Measurements from ENCODE around the gene OR10A6. TPM values are rescaled to one million over a fixed set of nuclear protein-coding genes. Genes with fewer than 3 reads are reported as not detected.

Gene OR10A6
- total RNA-seq, 1 donor: under 0.01 TPM

GRCh38 chr11:7971846-7972245, 40.8 kb upstream of the OR10A6 start:
- H3K27ac ChIP-seq (ENCODE audit: low read depth, low read length): peak overlapping the region; percentile 83
- no peaks in the 10 kb centered on the region for H3K9me3 ChIP-seq (ENCODE audit: low read depth, low read length)
- no peaks in the 10 kb centered on the region for H3K36me3 ChIP-seq (ENCODE audit: insufficient read depth, low read length)
- no peaks in the 10 kb centered on the region for H4K20me1 ChIP-seq (ENCODE audit: insufficient read depth, low read length)
- H3K4me2 ChIP-seq (ENCODE audit: insufficient read depth, low read length): no peak overlapping the region
- no peaks in the 10 kb centered on the region for H3K27me3 ChIP-seq (ENCODE audit: insufficient read depth, low read length)
- no peak overlapping the region for H2AFZ ChIP-seq (ENCODE audit: low read length)
- peak; percentile 26 for DNase-seq (ENCODE audit: insufficient read length, low spot score, missing footprints)
- no peak for TF ChIP-seq CTCF (IDR thresholded peaks at IDR 0.05; ENCODE audit: extremely low read depth, low read depth, low read length)
- H3K79me2 ChIP-seq (ENCODE audit: insufficient read depth, low read length): no peaks in the 10 kb centered on the region
- no peak overlapping the region for H3K4me3 ChIP-seq (ENCODE audit: insufficient read depth, low read length)
- H3K4me1 ChIP-seq (ENCODE audit: insufficient read depth, low read length): peaks cover 52% of the 10 kb centered on the region

DNA sequence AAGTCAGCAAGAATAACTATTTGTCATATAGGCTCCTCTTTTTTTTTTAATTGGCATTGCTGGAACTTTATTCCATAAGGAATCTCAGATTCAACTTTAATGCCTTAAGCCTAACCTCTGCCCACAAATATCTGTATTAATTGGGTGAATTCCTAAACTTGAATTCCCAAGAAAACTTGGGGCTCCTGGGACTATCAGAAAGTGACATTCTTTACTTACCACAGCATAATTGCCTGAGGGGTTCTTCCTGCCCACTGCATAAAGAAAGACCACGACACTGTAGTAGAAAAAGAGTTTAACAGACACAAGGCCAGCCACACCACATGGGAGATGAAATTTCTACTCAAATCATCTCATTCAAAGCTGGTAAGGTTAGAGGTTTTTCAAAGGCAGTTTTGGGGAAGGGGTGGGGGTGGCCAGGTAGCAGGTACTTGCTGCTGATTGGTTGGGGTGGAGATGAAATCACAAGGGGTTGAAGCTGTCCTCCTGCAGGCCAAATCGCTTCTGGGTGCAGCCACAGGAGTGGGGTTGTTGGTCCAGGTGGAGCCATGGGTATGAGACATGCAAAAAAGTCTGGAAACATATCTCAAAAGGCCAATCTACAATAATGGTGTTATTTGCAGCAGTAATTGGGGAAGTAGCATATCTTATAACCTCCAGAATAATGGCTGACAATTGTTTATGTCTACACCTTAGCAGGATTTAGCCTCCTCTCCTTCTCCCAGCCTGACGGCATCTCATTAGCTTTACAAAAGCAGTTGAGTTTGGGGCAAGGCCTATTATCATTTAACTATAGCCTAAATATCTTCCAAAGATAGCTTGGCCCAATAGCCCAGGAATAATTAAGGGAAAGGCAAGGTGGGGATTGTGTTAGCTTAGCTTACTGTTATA, 38.9 kb upstream of the OR10A6 start:
- H2AFZ ChIP-seq (ENCODE audit: low read length): no peak overlapping the region
- H3K27me3 ChIP-seq (ENCODE audit: insufficient read depth, low read length): no peaks in the 10 kb centered on the region
- no peak for TF ChIP-seq CTCF (IDR thresholded peaks at IDR 0.05; ENCODE audit: extremely low read depth, low read depth, low read length)
- no peaks in the 10 kb centered on the region for H3K36me3 ChIP-seq (ENCODE audit: insufficient read depth, low read length)
- peak overlapping the region; percentile 97 for H3K27ac ChIP-seq (ENCODE audit: low read depth, low read length)
- H3K9me3 ChIP-seq (ENCODE audit: low read depth, low read length): no peaks in the 10 kb centered on the region
- H3K4me2 ChIP-seq (ENCODE audit: insufficient read depth, low read length): no peak overlapping the region
- H3K79me2 ChIP-seq (ENCODE audit: insufficient read depth, low read length): no peaks in the 10 kb centered on the region
- H4K20me1 ChIP-seq (ENCODE audit: insufficient read depth, low read length): no peaks in the 10 kb centered on the region
- DNase-seq (ENCODE audit: insufficient read length, low spot score, missing footprints): no peak
- H3K4me1 ChIP-seq (ENCODE audit: insufficient read depth, low read length): peaks cover 65% of the 10 kb centered on the region
- no peak overlapping the region for H3K4me3 ChIP-seq (ENCODE audit: insufficient read depth, low read length)

DNA sequence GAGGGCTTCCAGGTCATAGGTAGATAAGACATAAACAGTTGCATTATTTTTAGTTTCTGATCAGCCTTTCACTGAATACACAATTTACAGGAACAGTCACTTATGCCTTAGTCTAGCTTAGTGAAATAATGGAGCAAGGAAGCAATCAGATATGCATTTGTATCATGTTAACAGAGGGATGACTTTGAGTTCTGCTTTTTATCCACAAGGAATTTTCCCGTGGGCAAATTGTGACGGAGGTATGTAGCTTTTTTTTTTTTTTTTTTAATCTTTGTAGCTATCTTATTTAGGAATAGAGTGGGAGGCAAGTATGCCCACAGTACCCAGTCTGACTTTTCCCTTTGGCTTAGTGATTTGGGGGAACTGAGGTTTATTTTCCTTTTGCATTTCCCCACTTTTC, 37.6 kb upstream of the OR10A6 start:
- Histone ChIP-seq H3K4me1 (ENCODE audit: insufficient read depth, low read length) (peaks cover 75% of the 10 kb centered on the region), H3K4me2 (ENCODE audit: insufficient read depth, low read length) (peak overlapping the region; percentile 8), H3K79me2 (ENCODE audit: insufficient read depth, low read length) (no peaks in the 10 kb centered on the region), H3K36me3 (ENCODE audit: insufficient read depth, low read length) (no peaks in the 10 kb centered on the region), H3K9me3 (ENCODE audit: low read depth, low read length) (no peaks in the 10 kb centered on the region), H3K4me3 (ENCODE audit: insufficient read depth, low read length) (no peak overlapping the region), H2AFZ (ENCODE audit: low read length) (no peak overlapping the region), H3K27me3 (ENCODE audit: insufficient read depth, low read length) (no peaks in the 10 kb centered on the region), H4K20me1 (ENCODE audit: insufficient read depth, low read length) (no peaks in the 10 kb centered on the region), H3K27ac (ENCODE audit: low read depth, low read length) (peak overlapping the region; percentile 97)
- DNase-seq (ENCODE audit: insufficient read length, low spot score, missing footprints): no peak
- TF ChIP-seq CTCF (IDR thresholded peaks at IDR 0.05; ENCODE audit: extremely low read depth, low read depth, low read length): no peak

DNA sequence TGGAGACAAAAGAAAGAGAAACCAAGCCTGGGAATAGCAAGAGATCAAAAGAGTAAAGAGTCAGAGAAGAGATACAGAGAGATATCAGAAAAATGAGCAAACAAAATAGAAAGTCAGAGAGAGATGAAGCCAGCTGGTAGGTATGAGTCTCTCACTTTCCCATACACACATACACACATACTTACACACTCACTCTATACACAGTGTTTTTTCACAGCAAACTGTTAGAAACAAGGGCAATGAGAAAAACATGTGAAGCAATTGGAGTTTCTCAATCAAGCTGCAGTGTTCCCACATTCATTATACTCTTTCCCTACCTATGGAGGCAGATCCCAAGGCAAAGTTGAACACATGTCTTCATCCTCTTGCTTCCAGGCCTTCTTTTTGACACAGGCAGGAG, 36.8 kb upstream of the OR10A6 start:
- H3K79me2 ChIP-seq (ENCODE audit: insufficient read depth, low read length): no peaks in the 10 kb centered on the region
- no peaks in the 10 kb centered on the region for H4K20me1 ChIP-seq (ENCODE audit: insufficient read depth, low read length)
- peak overlapping the region; percentile 73 for H2AFZ ChIP-seq (ENCODE audit: low read length)
- peak overlapping the region; percentile 97 for H3K27ac ChIP-seq (ENCODE audit: low read depth, low read length)
- no peak overlapping the region for H3K4me2 ChIP-seq (ENCODE audit: insufficient read depth, low read length)
- H3K27me3 ChIP-seq (ENCODE audit: insufficient read depth, low read length): no peaks in the 10 kb centered on the region
- H3K36me3 ChIP-seq (ENCODE audit: insufficient read depth, low read length): no peaks in the 10 kb centered on the region
- H3K4me1 ChIP-seq (ENCODE audit: insufficient read depth, low read length): peaks cover 72% of the 10 kb centered on the region
- H3K9me3 ChIP-seq (ENCODE audit: low read depth, low read length): no peaks in the 10 kb centered on the region
- H3K4me3 ChIP-seq (ENCODE audit: insufficient read depth, low read length): no peak overlapping the region
- TF ChIP-seq CTCF (IDR thresholded peaks at IDR 0.05; ENCODE audit: extremely low read depth, low read depth, low read length): no peak
- peak; percentile 23 for DNase-seq (ENCODE audit: insufficient read length, low spot score, missing footprints)
